DMS153 treated with DMSO at 0.1 percent for 48 hours (cell line): ENCODE measurements around the gene BCL2L13.

Source experiments
- DNase-seq: peaks from one replicate; lab custom pipeline; 2025; ENCODE audit not compliant: unreplicated experiment; lab: John Stamatoyannopoulos, UW

The BCL2L13 gene

GRCh38 chr22:17726006-17726927, 87.7 kb downstream of the BCL2L13 start:
- no peak for DNase-seq

- no peak for DNase-seq
Observed at GRCh38 chr22:17726928-17727897, 88.7 kb downstream of the BCL2L13 start.

- DNase-seq, result no peak
Observed at GRCh38 chr22:17728786-17729185, 90.2 kb downstream of the BCL2L13 start.

- no peak for DNase-seq
Observed at GRCh38 chr22:17729561-17729960, 91.0 kb downstream of the BCL2L13 start.

- no peak for DNase-seq
Observed at GRCh38 chr22:17732251-17732854, 93.8 kb downstream of the BCL2L13 start.

GRCh38 chr22:17733466-17733865, 94.9 kb downstream of the BCL2L13 start:
- no peak for DNase-seq

- DNase-seq, result no peak
Observed at GRCh38 chr22:17734187-17734586, 95.6 kb downstream of the BCL2L13 start.

GRCh38 chr22:17738386-17739128, 100.0 kb downstream of the BCL2L13 start:
- no peak for DNase-seq

GRCh38 chr22:17739196-17739975, 100.8 kb downstream of the BCL2L13 start:
- no peak for DNase-seq

GRCh38 chr22:17741866-17742526, 103.4 kb downstream of the BCL2L13 start:
- no peak for DNase-seq

- peak; percentile 32 for DNase-seq
Observed at GRCh38 chr22:17742527-17742902, 104.0 kb downstream of the BCL2L13 start.

- DNase-seq, result no peak
Observed at GRCh38 chr22:17743661-17744411, 105.3 kb downstream of the BCL2L13 start.

- no peak for DNase-seq
Observed at GRCh38 chr22:17744430-17744829, 105.9 kb downstream of the BCL2L13 start.

GRCh38 chr22:17746916-17747315, 108.4 kb downstream of the BCL2L13 start:
- no peak for DNase-seq

GRCh38 chr22:17748555-17749353, 110.2 kb downstream of the BCL2L13 start:
- DNase-seq, result no peak

- DNase-seq, result no peak
Observed at GRCh38 chr22:17749605-17750395, 111.2 kb downstream of the BCL2L13 start.

GRCh38 chr22:17751596-17751995, 113.0 kb downstream of the BCL2L13 start:
- no peak for DNase-seq
